Tibial artery (tissue), 4 donors: ENCODE measurements around the gene UPP1.
"Not testable (repeated sequence)": the region's sequence is repeated elsewhere in the genome, so short reads cannot be mapped to it uniquely, and the experiment has no call there.

Experiments used
- DNase-seq, 2 donors: peaks; one replicate each; pipeline ENCODE4 v3.0.0-alpha.2; 2019
- H3K27ac ChIP-seq, 2 donors: fragments of 200-600 bp; sonication (generic) in 1 of 2; 1 replicate in 1 of 2; 2 replicates in 1 of 2; pipeline ENCODE4 v1.5.1; 2018 to 2019; ENCODE audit warnings: mild to moderate bottlenecking in 1 of 2
- H3K27me3 ChIP-seq, 2 donors: fragments of 200-600 bp; sonication (generic) in 1 of 2; one replicate each; pipeline versions ENCODE4 v1.5.1 to v1.6.0; 2016 to 2019
- H3K36me3 ChIP-seq, 3 donors: fragments of 200-600 bp; sonication (generic) in 2 of 3; one replicate each; pipeline ENCODE4 v1.5.1; 2016 to 2019; ENCODE audit warnings: mild to moderate bottlenecking in 2 of 3
- H3K4me1 ChIP-seq, 4 donors: fragments of 200-600 bp; sonication (generic) in 2 of 4; 1 replicate in 3 of 4; 2 replicates in 1 of 4; pipeline ENCODE4 v1.5.1; 2016 to 2019
- H3K4me3 ChIP-seq, 2 donors: fragments of 200-600 bp; sonication (generic) in 1 of 2; 1 replicate in 1 of 2; 2 replicates in 1 of 2; pipeline ENCODE4 v1.5.1; 2018 to 2019; ENCODE audit warnings: mild to moderate bottlenecking in 2 of 2
- H3K9me3 ChIP-seq, 3 donors: fragments of 200-600 bp; sonication (generic) in 1 of 3; one replicate each; pipeline ENCODE4 v1.5.1; 2016 to 2019
- CTCF ChIP-seq, 2 experiments: fragments of 200-600 bp in 1 of 2; fragments of 450-650 bp in 1 of 2; IDR thresholded peaks; one replicate each; pipeline ENCODE4 v1.5.1; 2017 to 2019; ENCODE audit warnings: antibody characterized with exemption in 2 of 2, mild to moderate bottlenecking in 1 of 2, moderate library complexity in 1 of 2
- intact Hi-C: fragments of 100-400 bp; cut with DNase I; formaldehyde crosslinking; loops from one replicate; pipeline ENCODE4 v1.15.0; 2023; ENCODE audit warnings: low total_unique reads

Gene UPP1

DNA sequence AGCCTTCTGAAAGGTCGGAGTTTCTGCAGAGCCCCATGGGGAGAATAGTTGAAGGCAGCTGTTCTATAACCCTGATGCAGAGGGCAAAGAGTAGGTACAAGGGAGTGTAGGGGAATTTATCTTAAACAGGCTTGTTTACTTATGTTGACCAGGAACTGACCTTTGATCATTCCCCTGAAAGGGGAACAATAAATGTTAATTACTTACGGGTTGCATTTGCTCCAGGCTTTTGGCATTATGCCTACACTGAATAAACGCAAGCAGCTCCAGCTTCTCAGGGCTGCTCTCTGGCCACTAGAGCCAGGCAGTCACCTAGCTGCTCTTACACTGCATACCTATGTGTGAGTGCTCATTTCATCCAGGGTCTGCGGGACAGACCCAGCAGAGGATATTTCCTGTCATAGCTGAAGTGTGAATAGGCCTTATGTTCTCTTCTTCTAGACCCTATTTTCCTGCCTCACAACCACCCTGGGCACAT lies 55.3 kb downstream of the UPP1 start:
- DNase-seq: no peak
- H3K27ac ChIP-seq: no peak overlapping the region
- no peaks in the 10 kb centered on the region for H3K9me3 ChIP-seq
- H3K27me3 ChIP-seq: peaks cover 0 to 9% of the 10 kb centered on the region in 2 donors
- no peaks in the 10 kb centered on the region for H3K4me1 ChIP-seq
- H3K36me3 ChIP-seq: no peaks in the 10 kb centered on the region
- intact Hi-C loops: no loop called here
- no peak overlapping the region for H3K4me3 ChIP-seq
- TF ChIP-seq CTCF (IDR thresholded peaks at IDR 0.05): no peak

GRCh38 chr7:48147078-48147591 lies 58.1 kb downstream of the UPP1 start:
- TF ChIP-seq CTCF (IDR thresholded peaks at IDR 0.05): no peak
- no peak for DNase-seq
- intact Hi-C loops: no loop called here

DNA sequence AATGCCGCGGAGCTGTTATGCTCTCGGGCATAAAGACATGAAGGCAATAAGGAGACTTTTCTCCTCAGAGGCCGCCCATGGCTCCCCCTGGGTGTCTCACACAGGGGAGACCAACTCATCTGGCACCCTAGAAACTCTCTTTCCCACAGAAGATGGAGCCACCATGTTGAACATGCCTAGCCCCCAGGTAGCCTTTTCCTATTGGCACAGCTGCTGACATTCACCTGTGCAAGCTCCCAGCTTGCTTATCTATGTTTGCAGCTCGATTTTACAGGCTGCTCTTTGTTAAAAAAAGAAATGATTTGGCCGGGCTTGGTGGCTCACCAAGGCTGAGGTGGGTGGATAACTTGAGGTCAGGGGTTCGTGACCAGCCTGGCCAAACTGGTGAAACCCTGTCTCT lies 58.6 kb downstream of the UPP1 start:
- H3K36me3 ChIP-seq, H3K4me3 ChIP-seq, H3K27me3 ChIP-seq, H3K27ac ChIP-seq, H3K9me3 ChIP-seq, H3K4me1 ChIP-seq, DNase-seq, intact Hi-C loops: not testable (repeated sequence)

More at GRCh38 chr7:48147078-48147591, 58.1 kb downstream of the UPP1 start:
- Histone ChIP-seq H3K36me3 (no peaks in the 10 kb centered on the region), H3K4me3 (no peak overlapping the region), H3K27me3 (peaks cover 0 to 9% of the 10 kb centered on the region in 2 donors), H3K9me3 (no peaks in the 10 kb centered on the region), H3K27ac (no peak overlapping the region), H3K4me1 (no peaks in the 10 kb centered on the region)

DNA sequence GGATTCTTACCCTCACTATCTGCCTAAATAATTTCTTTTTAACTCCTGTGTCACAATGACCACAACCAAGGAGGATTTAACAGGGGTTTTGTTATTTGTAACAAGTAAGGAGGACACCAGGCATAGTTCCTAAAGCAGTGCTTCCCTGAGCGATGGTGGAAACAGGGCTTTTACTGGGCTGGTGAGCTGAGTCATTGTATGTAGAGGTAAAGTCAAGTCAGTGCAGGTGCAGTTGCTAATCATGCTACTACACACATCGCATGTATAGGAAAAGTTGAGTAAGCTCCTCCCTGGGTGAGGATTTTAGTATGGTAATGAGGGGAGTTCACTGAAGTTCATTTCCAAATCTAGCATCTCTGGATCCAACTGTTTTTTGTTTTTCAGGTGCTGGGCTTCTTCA lies 59.2 kb downstream of the UPP1 start:
- Histone ChIP-seq H3K27me3 (peaks cover 0 to 9% of the 10 kb centered on the region in 2 donors), H3K9me3 (no peaks in the 10 kb centered on the region), H3K27ac (no peak overlapping the region)

GRCh38 chr7:48149058-48149457 lies 60.0 kb downstream of the UPP1 start:
- Histone ChIP-seq H3K9me3 (no peaks in the 10 kb centered on the region), H3K4me1 (no peaks in the 10 kb centered on the region), H3K27me3 (peaks cover 0 to 9% of the 10 kb centered on the region in 2 donors), H3K36me3 (no peaks in the 10 kb centered on the region), H3K27ac (no peak overlapping the region), H3K4me3 (no peak overlapping the region)
- intact Hi-C loops: no loop called here
- TF ChIP-seq CTCF (IDR thresholded peaks at IDR 0.05): no peak
- no peak for DNase-seq

More for the DNA sequence above, 59.2 kb downstream of the UPP1 start:
- Histone ChIP-seq H3K4me1 (no peaks in the 10 kb centered on the region), H3K4me3 (no peak overlapping the region), H3K36me3 (no peaks in the 10 kb centered on the region)
- intact Hi-C loops: no loop called here
- DNase-seq: no peak
- TF ChIP-seq CTCF (IDR thresholded peaks at IDR 0.05): no peak

DNA sequence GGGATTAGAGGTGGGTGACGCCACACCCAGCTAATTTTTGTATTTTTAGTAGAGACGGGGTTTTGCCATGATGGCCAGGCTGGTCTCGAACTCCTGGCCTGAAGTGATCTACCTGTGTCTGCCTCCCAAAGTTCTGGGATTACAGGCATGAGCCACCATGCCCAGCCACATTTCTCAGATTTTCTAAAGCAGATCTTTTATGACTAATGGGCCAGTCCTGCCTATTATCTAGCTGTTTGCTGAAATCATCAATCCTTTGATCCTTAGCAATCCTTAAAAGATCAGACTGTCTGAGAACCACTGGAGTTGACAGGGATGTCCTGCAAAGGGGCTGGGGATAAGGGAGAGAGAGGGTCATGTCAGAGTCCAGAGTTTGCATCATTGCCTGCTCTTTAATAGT lies 61.0 kb downstream of the UPP1 start:
- H3K27me3 ChIP-seq: peaks cover 0 to 9% of the 10 kb centered on the region in 2 donors
- H3K27ac ChIP-seq: no peak overlapping the region
- no peak for DNase-seq
- TF ChIP-seq CTCF (IDR thresholded peaks at IDR 0.05): no peak
- H3K9me3 ChIP-seq: no peaks in the 10 kb centered on the region
- no peak overlapping the region for H3K4me3 ChIP-seq
- H3K4me1 ChIP-seq: no peaks in the 10 kb centered on the region
- no peaks in the 10 kb centered on the region for H3K36me3 ChIP-seq
- intact Hi-C loops: no loop called here
